ENCODE results near the gene CXXC5.
A peak's percentile ranks its signal among the peaks of the same experiment; 100 is the strongest.
"Not testable (repeated sequence)": the region's sequence is repeated elsewhere in the genome, so short reads cannot be mapped to it uniquely, and the experiment has no call there.

Gene CXXC5

DNA sequence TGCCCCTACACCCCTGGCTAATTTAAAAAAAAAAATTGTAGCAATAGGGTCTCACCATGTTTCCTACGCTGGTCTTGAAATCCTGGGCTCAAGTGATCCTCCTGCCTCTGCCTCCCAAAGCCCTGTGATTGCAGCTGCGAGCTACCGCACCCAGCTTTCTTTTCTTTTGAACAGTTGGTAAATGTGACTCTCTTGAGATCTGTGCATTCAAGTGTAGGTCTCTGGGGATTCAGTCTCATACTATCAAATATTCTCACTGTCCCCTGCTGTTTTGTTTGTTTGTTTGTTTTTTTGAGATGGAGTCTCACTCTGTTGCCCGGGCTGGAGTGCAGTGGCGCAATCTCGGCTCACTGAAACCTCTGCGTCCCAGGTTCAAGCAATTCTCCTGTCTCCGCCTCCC is 42.3 kb upstream of the CXXC5 start:
- Histone ChIP-seq H3K27me3 (ENCODE audit: insufficient read depth, low read length, poor library complexity) (no peaks in the 10 kb centered on the region), H3K4me1 (ENCODE audit: insufficient read depth, low read length) (no peaks in the 10 kb centered on the region), H3K36me3 (ENCODE audit: insufficient read depth, low read length) (peaks cover 59% of the 10 kb centered on the region), H3K9me3 (ENCODE audit: insufficient read depth, low read length, severe bottlenecking) (no peaks in the 10 kb centered on the region), H3K79me2 (ENCODE audit: insufficient read depth, low read length) (peaks cover 83% of the 10 kb centered on the region), H4K20me1 (ENCODE audit: insufficient read depth, low read length) (peaks cover 4% of the 10 kb centered on the region; the same call in 1 of the 2 replicates), H3K9ac (ENCODE audit: low read depth, low read length) (no peak overlapping the region), H3K4me3 (ENCODE audit: low read depth in 1 of 2, low read length in 2 of 2) (no peak overlapping the region), H3K27ac (ENCODE audit: low read length) (no peak overlapping the region), H2AFZ (ENCODE audit: low read depth, low read length) (no peak overlapping the region), H3K4me2 (ENCODE audit: insufficient read depth, low read length) (no peak overlapping the region)
- DNase-seq (no peak), ATAC-seq (ENCODE audit: insufficient read depth, low read depth) (no peak)
- TF ChIP-seq EZH2 (IDR thresholded peaks at IDR 0.05; ENCODE audit: borderline replicate concordance, low read depth, low read length, severe bottlenecking) (no peak), CTCF (IDR thresholded peaks at IDR 0.05; ENCODE audit: borderline replicate concordance, extremely low read depth, low read length, poor library complexity, severe bottlenecking) (no peak)

- no peak overlapping the region for H3K4me3 ChIP-seq (ENCODE audit: low read depth in 1 of 2, low read length in 2 of 2)
- no peak overlapping the region for H3K4me2 ChIP-seq (ENCODE audit: insufficient read depth, low read length)
- no peaks in the 10 kb centered on the region for H3K27me3 ChIP-seq (ENCODE audit: insufficient read depth, low read length, poor library complexity)
- TF ChIP-seq EZH2 (IDR thresholded peaks at IDR 0.05; ENCODE audit: borderline replicate concordance, low read depth, low read length, severe bottlenecking) (no peak), CTCF (IDR thresholded peaks at IDR 0.05; ENCODE audit: borderline replicate concordance, extremely low read depth, low read length, poor library complexity, severe bottlenecking) (no peak)
- no peak overlapping the region for H3K9ac ChIP-seq (ENCODE audit: low read depth, low read length)
- H3K79me2 ChIP-seq (ENCODE audit: insufficient read depth, low read length): peaks cover 65% of the 10 kb centered on the region
- peaks cover 7% of the 10 kb centered on the region; the same call in 1 of the 2 replicates for H4K20me1 ChIP-seq (ENCODE audit: insufficient read depth, low read length)
- H3K27ac ChIP-seq (ENCODE audit: low read length): peak overlapping the region; percentile 37; the same call in 1 of the 2 replicates
- DNase-seq (no peak), ATAC-seq (ENCODE audit: insufficient read depth, low read depth) (0 out of 3 replicates have a peak, but pooled peaks have one; percentile 27)
- no peaks in the 10 kb centered on the region for H3K9me3 ChIP-seq (ENCODE audit: insufficient read depth, low read length, severe bottlenecking)
- H2AFZ ChIP-seq (ENCODE audit: low read depth, low read length): no peak overlapping the region
- H3K4me1 ChIP-seq (ENCODE audit: insufficient read depth, low read length): no peaks in the 10 kb centered on the region
- H3K36me3 ChIP-seq (ENCODE audit: insufficient read depth, low read length): peaks cover 63% of the 10 kb centered on the region
Measured at GRCh38 chr5:139611703-139612584, 36.2 kb upstream of the CXXC5 start.

GRCh38 chr5:139619861-139620260 is 28.3 kb upstream of the CXXC5 start:
- no peak for DNase-seq
- Histone ChIP-seq H3K27me3 (ENCODE audit: insufficient read depth, low read length, poor library complexity) (no peaks in the 10 kb centered on the region), H2AFZ (ENCODE audit: low read depth, low read length) (no peak overlapping the region), H3K9ac (ENCODE audit: low read depth, low read length) (no peak overlapping the region), H4K20me1 (ENCODE audit: insufficient read depth, low read length) (no peaks in the 10 kb centered on the region), H3K4me2 (ENCODE audit: insufficient read depth, low read length) (no peak overlapping the region), H3K4me1 (ENCODE audit: insufficient read depth, low read length) (no peaks in the 10 kb centered on the region), H3K27ac (ENCODE audit: low read length) (no peak overlapping the region), H3K9me3 (ENCODE audit: insufficient read depth, low read length, severe bottlenecking) (no peaks in the 10 kb centered on the region), H3K36me3 (ENCODE audit: insufficient read depth, low read length) (peaks cover 81% of the 10 kb centered on the region), H3K79me2 (ENCODE audit: insufficient read depth, low read length) (peaks cover 11% of the 10 kb centered on the region), H3K4me3 (ENCODE audit: low read depth in 1 of 2, low read length in 2 of 2) (no peak overlapping the region)
- TF ChIP-seq EZH2 (IDR thresholded peaks at IDR 0.05; ENCODE audit: borderline replicate concordance, low read depth, low read length, severe bottlenecking): no peak
- no peak for TF ChIP-seq CTCF (IDR thresholded peaks at IDR 0.05; ENCODE audit: borderline replicate concordance, extremely low read depth, low read length, poor library complexity, severe bottlenecking)
- ATAC-seq (ENCODE audit: insufficient read depth, low read depth): no peak

GRCh38 chr5:139625398-139625797 is 22.8 kb upstream of the CXXC5 start:
- H3K79me2 ChIP-seq (ENCODE audit: insufficient read depth, low read length); H3K9ac ChIP-seq (ENCODE audit: low read depth, low read length); H4K20me1 ChIP-seq (ENCODE audit: insufficient read depth, low read length); H3K9me3 ChIP-seq (ENCODE audit: insufficient read depth, low read length, severe bottlenecking); H3K27me3 ChIP-seq (ENCODE audit: insufficient read depth, low read length, poor library complexity); DNase-seq; H2AFZ ChIP-seq (ENCODE audit: low read depth, low read length); H3K27ac ChIP-seq (ENCODE audit: low read length); H3K4me1 ChIP-seq (ENCODE audit: insufficient read depth, low read length); H3K4me3 ChIP-seq (ENCODE audit: low read depth in 1 of 2, low read length in 2 of 2); H3K4me2 ChIP-seq (ENCODE audit: insufficient read depth, low read length); ATAC-seq (ENCODE audit: insufficient read depth, low read depth): not testable (repeated sequence)
- H3K36me3 ChIP-seq (ENCODE audit: insufficient read depth, low read length): peaks cover 81% of the 10 kb centered on the region

All from DND-41 (cell line).